Activated T-cell treated with anti-CD3 and anti-CD28 coated beads, Interleukin-2, amount 50 U/mL, for 48 hours (primary cell): ENCODE data around the gene DGKG.

ENCODE experiments used
- DNase-seq, 2 experiments: peaks; one replicate each; pipeline ENCODE4 v3.0.0-alpha.2; 2020

The DGKG gene

DNA sequence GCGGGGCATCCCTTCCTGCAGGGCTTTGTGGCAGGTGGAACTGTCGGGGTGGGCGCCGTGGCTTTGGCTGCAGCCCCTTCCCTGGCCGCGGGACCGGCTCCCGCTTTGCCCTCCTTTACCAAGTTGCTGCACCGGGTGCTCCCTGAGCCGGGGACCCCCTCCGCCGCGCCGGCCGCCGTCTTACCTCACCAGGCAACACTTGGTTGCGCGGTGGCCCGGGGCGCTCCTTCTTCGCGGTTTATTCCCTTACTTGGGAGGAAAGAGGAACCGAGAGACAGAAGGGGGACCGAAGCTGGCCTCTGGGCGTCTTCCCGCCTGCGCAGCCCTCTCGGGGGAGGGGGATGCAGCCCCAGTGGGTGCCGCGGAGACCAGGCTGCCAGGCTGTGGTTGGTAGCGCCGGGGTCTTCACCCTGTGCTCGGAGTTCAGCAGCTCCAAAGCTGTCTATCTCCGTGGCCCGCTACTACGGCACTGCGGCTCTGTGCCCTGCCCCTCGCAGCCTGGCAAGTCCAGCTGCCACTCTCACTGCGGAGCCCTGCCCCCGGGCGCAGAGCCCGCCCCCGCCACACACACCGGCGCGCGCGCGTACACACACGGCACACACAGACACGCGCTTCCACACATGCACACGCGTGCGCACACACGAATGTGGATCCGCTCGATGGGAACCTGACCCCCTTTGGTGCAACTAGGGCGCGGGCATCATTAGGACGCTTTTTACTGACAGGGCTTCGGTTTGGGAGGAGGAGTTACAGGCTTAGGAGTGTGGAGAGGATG, at the start of gene DGKG:
TSS of gene DGKG (minus strand) at position 473 of the 775 bp plus-strand sequence. CDS start 41,775 bp downstream, outside the sequence.
- peak; percentile 47 to 54 for DNase-seq

- DNase-seq, result no peak
These were observed 49.1 kb upstream of the DGKG start for GRCh38 chr3:186411089-186411488.

GRCh38 chr3:186406669-186407635, 44.9 kb upstream of the DGKG start:
- no peak for DNase-seq

- no peak for DNase-seq
These were observed 39.5 kb upstream of the DGKG start for GRCh38 chr3:186401556-186401955.

GRCh38 chr3:186400662-186401061, 38.6 kb upstream of the DGKG start:
- DNase-seq, result no peak

DNA sequence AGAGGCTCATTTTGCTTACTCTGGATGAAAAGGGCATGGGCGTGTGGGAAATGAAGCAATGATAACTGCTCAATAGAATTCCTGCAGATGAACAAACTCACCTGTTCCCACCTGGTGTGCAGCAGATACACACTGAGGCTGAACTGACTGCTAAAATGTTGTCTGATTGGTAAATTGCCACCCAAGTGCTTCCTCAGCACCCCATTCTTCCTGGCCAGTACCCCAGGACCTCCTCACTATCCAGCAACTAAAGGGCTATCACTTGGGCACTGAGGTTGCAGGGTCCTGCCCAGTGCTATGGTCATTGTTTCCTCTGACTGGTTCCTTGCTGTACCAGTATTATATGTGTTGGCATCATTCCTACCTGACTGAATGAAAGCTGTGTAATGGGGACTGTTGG, 38.0 kb upstream of the DGKG start:
- no peak for DNase-seq

DNA sequence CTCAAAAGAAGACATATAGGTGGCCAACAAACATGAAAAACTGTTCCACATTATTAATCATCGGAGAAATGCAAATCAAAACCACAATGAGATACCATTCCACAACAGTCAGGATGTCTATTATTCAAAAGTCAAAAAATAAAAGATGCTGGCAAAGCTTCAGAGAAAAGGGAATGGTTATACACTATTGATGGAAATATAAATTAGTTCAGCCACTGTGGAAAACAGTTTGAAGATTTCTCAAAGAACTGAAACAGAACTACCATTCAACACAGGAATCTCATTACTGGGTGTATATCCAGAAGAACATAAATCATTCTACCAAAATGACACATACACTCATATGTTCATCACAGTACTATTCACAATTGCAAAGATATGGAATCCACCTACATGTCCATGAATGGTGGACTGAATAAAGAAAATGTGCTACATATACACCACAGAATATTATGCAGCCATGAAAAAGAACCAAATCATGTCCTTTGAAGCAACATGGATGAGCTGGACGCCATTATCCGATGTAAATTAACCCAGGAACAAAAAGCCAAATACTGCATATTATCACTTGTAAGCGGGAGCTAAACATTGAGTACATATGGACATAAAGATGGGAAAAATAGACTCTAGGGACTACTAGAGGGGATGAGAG, 32.7 kb upstream of the DGKG start:
- no peak for DNase-seq

DNA sequence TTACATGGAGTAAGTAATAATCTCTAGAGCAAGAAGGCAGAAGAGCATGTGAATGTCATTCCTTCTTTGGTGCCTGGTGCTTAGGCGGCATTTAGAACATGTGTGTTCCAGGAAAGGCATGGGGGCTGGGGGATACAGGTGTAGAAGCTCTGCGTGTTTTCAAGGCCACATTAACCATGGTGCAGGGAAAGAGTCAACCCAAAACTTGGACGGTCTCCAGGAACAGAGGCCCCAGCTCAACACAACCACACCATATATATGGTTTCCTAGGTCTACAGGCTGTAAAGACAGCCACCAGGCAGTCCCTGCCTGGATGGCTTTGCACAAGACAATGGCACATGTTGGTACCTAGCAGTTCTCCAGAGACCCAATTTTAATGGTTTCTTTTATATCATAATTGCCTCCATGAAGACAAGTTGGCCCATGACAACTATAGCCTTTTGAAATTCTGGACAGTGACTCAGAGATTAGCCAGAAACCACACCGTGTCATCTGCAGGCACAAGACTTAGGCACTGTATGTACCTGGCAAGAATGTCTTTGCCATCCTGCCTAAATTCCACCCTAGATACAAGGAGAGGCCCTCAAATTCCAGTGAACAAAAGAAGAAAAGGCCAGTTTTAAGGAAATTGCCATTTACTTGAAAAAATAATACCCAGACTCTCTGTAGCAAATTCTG, 25.0 kb upstream of the DGKG start:
- no peak for DNase-seq

DNA sequence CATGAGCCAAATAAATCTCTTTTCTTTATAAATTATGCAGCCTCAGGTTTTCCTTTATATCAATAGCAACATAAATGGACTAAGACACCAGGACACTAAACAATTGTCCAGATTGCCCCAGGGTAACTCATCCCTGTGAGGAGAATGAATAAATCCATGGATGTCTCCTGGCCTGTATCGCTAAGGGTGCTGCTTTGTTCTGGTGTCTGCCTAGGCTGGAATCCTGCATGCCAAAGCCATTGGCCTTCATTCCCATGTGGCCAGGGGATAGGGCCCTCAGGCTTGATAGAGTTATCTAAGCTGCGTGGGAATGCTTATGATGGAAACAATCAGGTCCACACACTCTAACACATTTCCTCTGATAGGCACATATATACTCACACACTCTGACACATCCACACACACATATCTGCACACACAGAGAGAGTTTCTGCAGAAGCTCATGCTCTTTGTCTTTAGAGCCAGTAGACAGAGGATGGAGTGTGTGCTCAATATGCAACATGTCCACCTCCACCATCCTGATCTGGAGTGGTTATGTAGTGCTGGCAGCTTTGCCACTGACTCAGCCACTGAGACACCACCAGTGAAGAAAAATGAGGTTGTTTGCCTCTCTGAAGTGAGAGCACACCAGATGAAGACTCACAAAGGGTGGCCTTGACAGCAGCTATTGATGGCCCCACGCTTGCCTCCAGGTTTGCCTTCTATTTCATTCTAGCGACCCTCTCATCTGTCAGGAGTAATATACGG, 24.0 kb upstream of the DGKG start:
- DNase-seq, result no peak

GRCh38 chr3:186383026-186383993, 21.3 kb upstream of the DGKG start:
- no peak for DNase-seq

DNA sequence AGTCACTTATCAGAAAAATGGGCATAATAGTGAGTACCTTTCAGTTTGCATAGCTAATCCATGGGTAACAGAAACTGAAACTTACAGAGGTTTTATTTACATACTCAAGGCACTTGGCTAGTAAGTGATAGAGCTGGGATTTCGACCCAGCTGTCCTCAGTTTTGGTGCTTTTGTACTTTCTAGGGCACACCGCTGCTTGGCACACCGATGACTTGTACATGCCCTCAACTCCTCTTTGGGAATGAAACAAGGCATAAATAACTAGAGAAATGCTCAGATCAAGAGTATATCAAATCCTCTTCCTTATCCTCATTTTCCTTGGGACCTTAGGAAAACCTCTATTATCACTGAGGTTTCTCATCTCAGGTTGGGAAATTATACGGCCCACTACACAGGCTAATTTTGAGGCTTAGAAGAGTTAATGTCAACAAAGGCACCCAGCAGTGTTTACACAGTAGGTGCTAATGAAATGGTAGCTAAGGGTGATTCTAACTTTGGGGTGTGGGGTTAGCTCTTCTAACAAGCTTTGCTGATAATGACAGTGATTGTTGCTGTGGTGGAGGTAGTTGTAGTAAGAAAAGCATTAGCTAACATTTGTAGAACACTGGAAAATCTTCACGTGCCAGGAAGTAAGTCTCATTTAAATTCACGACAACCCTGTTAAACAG, 20.3 kb upstream of the DGKG start:
- DNase-seq, result no peak

DNA sequence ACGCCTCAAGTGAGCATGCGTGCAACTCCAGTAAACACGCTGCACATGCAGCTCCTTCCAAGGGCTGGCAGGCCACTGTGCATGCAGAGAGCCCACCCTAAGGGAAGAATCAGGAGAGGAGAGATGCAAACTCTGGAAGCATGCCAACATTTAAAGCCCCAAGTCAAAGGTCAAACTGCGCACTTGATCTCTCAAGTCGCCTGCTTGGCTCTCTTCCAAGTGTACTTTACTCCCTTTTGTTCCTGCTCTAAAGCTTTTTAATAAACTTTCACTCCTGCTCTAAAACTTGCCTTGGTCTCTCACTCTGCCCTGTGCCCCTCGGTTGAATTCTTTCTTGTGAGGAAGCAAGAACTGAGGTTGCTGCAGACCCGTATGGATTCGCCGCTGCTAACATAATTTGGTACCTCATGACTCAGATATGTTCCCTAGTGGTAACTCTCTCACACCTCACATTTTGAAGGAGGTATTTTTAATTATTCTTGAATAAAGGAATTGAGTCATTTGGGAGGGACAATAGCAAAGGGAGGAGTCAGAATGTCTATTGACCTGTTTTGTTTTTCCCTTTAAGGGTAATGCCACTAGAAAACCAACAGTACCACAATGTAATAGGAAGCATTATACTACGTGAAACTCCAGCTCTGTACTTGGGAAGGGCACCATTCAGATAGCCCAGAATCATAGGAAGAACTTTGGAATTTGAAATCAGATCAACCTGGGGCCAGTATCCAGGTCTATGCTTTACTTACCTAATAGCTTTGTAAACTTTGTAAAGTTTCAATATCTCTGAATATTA, 19.6 kb upstream of the DGKG start:
- DNase-seq, result no peak

DNA sequence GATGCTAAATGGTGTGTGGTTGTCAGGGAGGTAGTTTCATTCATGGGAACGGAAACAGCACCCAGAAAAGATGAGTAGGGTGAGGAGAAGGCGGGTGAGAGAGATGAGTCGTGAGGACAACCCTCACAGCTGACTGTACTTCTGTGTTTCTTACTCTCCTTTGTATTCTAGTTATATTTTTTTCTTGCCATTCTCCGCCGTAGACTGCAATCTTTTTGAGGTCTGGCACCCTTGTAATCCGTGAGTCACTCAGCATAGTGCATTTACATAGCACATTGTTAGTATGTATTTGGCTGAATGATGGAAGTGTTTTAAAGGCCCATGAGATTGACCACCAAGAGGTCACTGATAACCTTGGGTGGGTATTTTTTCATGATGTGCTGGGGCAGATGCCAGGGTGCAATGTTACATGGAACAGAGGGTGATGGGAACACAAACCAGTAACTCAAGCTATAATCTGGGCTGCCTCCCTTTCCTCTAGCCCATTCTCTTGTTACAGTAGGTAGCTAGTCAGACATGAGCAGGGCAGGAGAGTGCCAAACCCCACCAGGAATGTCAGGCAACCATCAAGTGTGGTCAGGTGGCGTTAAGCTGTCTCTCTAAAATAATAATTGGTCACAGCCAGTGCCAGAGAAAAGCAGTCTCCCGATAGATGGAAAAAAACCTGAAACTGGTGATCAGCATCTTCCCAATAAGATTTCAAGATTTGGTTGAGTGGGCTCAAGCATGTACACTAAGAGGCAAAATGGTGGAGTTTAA, 18.8 kb upstream of the DGKG start:
- DNase-seq, result peak in 1 of 2 experiments; percentile 26

- DNase-seq, result no peak
These were observed 13.4 kb upstream of the DGKG start for GRCh38 chr3:186375443-186375842.

GRCh38 chr3:186374376-186374775, 12.3 kb upstream of the DGKG start:
- DNase-seq, result no peak

GRCh38 chr3:186369217-186369616, 7.2 kb upstream of the DGKG start:
- DNase-seq, result no peak

DNA sequence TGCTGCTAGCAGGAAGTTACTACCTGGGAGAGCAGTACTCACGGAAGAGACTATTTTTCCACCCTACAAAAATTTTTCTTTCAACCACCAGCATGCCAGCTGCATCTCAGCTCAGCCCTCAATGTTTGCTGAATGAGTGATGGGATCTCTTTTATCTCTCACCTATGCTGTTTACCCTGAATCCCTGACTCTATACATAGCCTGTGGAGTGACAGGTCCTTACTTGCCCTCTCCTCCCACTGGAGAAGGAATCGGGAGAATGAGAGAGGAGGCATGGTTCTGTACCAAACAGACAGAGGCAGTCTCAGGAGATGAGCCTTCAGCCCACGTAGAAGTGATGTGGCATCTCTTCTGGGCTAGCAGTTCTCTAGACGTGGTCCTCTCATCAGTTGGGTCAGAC, 6.7 kb upstream of the DGKG start:
- DNase-seq, result no peak

DNA sequence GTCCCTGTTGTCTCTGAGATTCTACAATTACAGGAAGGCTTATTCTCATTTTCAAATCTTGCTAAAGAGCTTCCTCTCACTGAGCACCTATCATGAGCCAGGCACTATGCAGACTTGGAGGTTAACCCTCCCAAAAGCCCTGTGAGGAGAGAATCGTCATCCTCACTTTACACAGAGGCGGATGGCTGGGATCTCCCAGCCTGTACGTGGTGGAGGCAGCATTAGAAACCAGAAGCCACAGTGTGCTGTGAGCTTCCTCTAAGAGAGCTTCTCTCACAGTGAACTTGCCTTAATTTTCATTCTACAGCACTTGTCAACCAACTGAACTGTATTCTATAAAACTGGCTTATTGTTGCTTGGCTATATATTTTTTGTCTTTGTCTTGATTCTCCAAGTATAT, 6.1 kb upstream of the DGKG start:
- no peak for DNase-seq

GRCh38 chr3:186367631-186368030, 5.6 kb upstream of the DGKG start:
- no peak for DNase-seq
